Neural cell (in vitro differentiated cells): ENCODE results near the gene ZBTB6.

Source experiments
- CTCF ChIP-seq: fragments of 450-650 bp; IDR thresholded peaks from 2 replicates; pipeline ENCODE4 v1.5.1; 2014; ENCODE audit warnings: antibody characterized with exemption, mild to moderate bottlenecking, moderate library complexity; ENCODE audit not compliant: poor library complexity, severe bottlenecking
- EZH2 ChIP-seq: fragments of 200-600, 300-800 bp; shearing (Covaris generic), sonication (generic); IDR thresholded peaks from 2 replicates; pipeline ENCODE4 v1.6.1; 2014; ENCODE audit warnings: antibody characterized with exemption, low read length, borderline replicate concordance, mild to moderate bottlenecking; ENCODE audit not compliant: insufficient read depth, poor library complexity, severe bottlenecking
- RAD21 ChIP-seq: fragments of 450-650 bp; conservative IDR thresholded peaks from 2 replicates; pipeline ENCODE4 v1.6.1; 2014; ENCODE audit warnings: antibody characterized with exemption, mild to moderate bottlenecking, moderate library complexity
- REST ChIP-seq: IDR thresholded peaks from 2 replicates; pipeline ENCODE4 v1.6.1; 2012; ENCODE audit warnings: borderline replicate concordance

GRCh38 chr9:122912964-122913673 lies at the start of gene ZBTB6:
- TF ChIP-seq CTCF = no peak
- peak; percentile 16 for TF ChIP-seq REST
- TF ChIP-seq EZH2 = no peak
- TF ChIP-seq RAD21 = peak; percentile 31
